Upper lobe of left lung (tissue), 6 donors: Measurements from ENCODE around the gene XIRP1. TPM values are rescaled to one million over a fixed set of nuclear protein-coding genes. Genes with fewer than 3 reads are reported as not detected.

ENCODE experiments used
- ATAC-seq, 2 donors: fragments of 200-7000 bp; cut with Tn5 transposase; one replicate each; pipeline ENCODE4 v1.9.1; 2022; ENCODE audit warnings: mild to moderate bottlenecking in 2 of 2, moderate library complexity in 2 of 2; ENCODE audit not compliant: low FRiP score in 2 of 2
- DNase-seq, 2 donors: peaks; one replicate each; pipeline ENCODE4 v3.0.0-alpha.2; 2019 to 2020
- H3K27ac ChIP-seq, 4 donors: fragments of 200-600 bp; sonication (generic); one replicate each; pipeline ENCODE4 v1.5.1; 2016 to 2019
- H3K27me3 ChIP-seq, 4 donors: fragments of 200-600 bp; sonication (generic); one replicate each; pipeline ENCODE4 v1.5.1; 2017 to 2019
- H3K36me3 ChIP-seq, 4 donors: fragments of 200-600 bp; sonication (generic); one replicate each; pipeline ENCODE4 v1.5.1; 2016 to 2019
- H3K4me1 ChIP-seq, 4 donors: fragments of 200-600 bp; sonication (generic); one replicate each; pipeline ENCODE4 v1.5.1; 2018 to 2019
- H3K4me3 ChIP-seq, 4 donors: fragments of 200-600 bp; sonication (generic); one replicate each; pipeline ENCODE4 v1.5.1; 2017 to 2019; ENCODE audit warnings: mild to moderate bottlenecking in 2 of 4, moderate library complexity in 1 of 4
- H3K9me3 ChIP-seq, 4 donors: fragments of 200-600 bp; sonication (generic); one replicate each; pipeline ENCODE4 v1.5.1; 2018 to 2019
- EP300 ChIP-seq, 4 donors: sonication (generic); formaldehyde crosslinking; IDR thresholded peaks; one replicate each; pipeline ENCODE4 v1.5.1; 2017; ENCODE audit warnings: antibody characterized with exemption in 4 of 4, control low read depth in 2 of 4
- POLR2A ChIP-seq, 4 donors: fragments of 450-650 bp; IDR thresholded peaks; one replicate each; pipeline ENCODE4 v1.5.1; 2016 to 2017; ENCODE audit warnings: antibody characterized with exemption in 4 of 4, mild to moderate bottlenecking in 2 of 4
- POLR2AphosphoS5 ChIP-seq, 2 donors: sonication (generic); formaldehyde crosslinking; IDR thresholded peaks; one replicate each; pipeline ENCODE4 v1.5.1; 2017; ENCODE audit warnings: antibody characterized with exemption in 2 of 2
- WGBS, 2 donors: methylation state at CpG; one replicate each; pipeline ENCODE4 v1.1.5; 2017 to 2018; 5-methylcytosine and 5-hydroxymethylcytosine counted together
- total RNA-seq, 6 donors: library from RNA; depleted of rRNA in 4 of 6; stranded (reverse); fragments of >200 nt in 4 of 6; gene quantifications; one replicate each; pipeline versions ENCODE4 v1.1.0 to v1.2.1, GENCODE V29; 2016 to 2021
- TF ChIP-seq, protein P1 (sequence below), 6 experiments: fragments of 450-650 bp in 4 of 6; fragments of 200-600 bp in 2 of 6; sonication (generic) in 2 of 6; IDR thresholded peaks; one replicate each; pipeline ENCODE4 v1.5.1; 2016 to 2019; ENCODE audit warnings: antibody characterized with exemption in 6 of 6
- donor health status: DM: no; HTN: no; CAD: no; lungs with moderate emphysema.
- donor health status: DM: no; HTN: yes; CAD: no; lungs with severe emphysema.

Gene XIRP1, protein sequence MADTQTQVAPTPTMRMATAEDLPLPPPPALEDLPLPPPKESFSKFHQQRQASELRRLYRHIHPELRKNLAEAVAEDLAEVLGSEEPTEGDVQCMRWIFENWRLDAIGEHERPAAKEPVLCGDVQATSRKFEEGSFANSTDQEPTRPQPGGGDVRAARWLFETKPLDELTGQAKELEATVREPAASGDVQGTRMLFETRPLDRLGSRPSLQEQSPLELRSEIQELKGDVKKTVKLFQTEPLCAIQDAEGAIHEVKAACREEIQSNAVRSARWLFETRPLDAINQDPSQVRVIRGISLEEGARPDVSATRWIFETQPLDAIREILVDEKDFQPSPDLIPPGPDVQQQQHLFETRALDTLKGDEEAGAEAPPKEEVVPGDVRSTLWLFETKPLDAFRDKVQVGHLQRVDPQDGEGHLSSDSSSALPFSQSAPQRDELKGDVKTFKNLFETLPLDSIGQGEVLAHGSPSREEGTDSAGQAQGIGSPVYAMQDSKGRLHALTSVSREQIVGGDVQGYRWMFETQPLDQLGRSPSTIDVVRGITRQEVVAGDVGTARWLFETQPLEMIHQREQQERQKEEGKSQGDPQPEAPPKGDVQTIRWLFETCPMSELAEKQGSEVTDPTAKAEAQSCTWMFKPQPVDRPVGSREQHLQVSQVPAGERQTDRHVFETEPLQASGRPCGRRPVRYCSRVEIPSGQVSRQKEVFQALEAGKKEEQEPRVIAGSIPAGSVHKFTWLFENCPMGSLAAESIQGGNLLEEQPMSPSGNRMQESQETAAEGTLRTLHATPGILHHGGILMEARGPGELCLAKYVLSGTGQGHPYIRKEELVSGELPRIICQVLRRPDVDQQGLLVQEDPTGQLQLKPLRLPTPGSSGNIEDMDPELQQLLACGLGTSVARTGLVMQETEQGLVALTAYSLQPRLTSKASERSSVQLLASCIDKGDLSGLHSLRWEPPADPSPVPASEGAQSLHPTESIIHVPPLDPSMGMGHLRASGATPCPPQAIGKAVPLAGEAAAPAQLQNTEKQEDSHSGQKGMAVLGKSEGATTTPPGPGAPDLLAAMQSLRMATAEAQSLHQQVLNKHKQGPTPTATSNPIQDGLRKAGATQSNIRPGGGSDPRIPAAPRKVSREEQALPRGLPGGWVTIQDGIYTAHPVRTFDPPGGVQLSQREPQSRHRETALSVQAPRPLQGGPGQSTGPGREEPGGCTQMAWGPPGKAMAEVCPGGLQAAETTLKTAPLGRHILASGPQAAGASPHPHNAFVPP (N-terminal part only)
- total RNA-seq = 1 to 10 TPM in 1 of 6 donors, under 1 TPM in 2, not detected in 3; 0.07 to 1.2 (median 0.10) TPM

GRCh38 chr3:39192490-39193092 lies at the start of gene XIRP1:
TSS of gene XIRP1 (minus strand) at chr3:39192595. CDS start at chr3:39189445, 3,150 bp downstream.
- WGBS, 2 donors = 83 to 85% methylated on average over 8 to 9 of the region's 9 CpGs
- Histone ChIP-seq H3K27me3 (no peaks in the 10 kb centered on the region), H3K27ac (no peak within 1 kb of the TSS), H3K9me3 (no peaks in the 10 kb centered on the region), H3K4me1 (peaks cover 4 to 9% (median 7%) of the 10 kb centered on the region in 4 donors), H3K4me3 (no peak within 1 kb of the TSS), H3K36me3 (no peaks in the 10 kb centered on the region)
- ATAC-seq = no peak
- TF ChIP-seq POLR2A (IDR thresholded peaks at IDR 0.05) = no peak
- TF ChIP-seq, protein P1, sequence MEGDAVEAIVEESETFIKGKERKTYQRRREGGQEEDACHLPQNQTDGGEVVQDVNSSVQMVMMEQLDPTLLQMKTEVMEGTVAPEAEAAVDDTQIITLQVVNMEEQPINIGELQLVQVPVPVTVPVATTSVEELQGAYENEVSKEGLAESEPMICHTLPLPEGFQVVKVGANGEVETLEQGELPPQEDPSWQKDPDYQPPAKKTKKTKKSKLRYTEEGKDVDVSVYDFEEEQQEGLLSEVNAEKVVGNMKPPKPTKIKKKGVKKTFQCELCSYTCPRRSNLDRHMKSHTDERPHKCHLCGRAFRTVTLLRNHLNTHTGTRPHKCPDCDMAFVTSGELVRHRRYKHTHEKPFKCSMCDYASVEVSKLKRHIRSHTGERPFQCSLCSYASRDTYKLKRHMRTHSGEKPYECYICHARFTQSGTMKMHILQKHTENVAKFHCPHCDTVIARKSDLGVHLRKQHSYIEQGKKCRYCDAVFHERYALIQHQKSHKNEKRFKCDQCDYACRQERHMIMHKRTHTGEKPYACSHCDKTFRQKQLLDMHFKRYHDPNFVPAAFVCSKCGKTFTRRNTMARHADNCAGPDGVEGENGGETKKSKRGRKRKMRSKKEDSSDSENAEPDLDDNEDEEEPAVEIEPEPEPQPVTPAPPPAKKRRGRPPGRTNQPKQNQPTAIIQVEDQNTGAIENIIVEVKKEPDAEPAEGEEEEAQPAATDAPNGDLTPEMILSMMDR (IDR thresholded peaks at IDR 0.05) = no peak
- no peak for TF ChIP-seq POLR2AphosphoS5 (IDR thresholded peaks at IDR 0.05)
- no peak for DNase-seq

- no peaks in the 10 kb centered on the region for H3K36me3 ChIP-seq
- ATAC-seq = no peak
These were observed 49.2 kb upstream of the XIRP1 start for GRCh38 chr3:39241561-39241960.

DNA sequence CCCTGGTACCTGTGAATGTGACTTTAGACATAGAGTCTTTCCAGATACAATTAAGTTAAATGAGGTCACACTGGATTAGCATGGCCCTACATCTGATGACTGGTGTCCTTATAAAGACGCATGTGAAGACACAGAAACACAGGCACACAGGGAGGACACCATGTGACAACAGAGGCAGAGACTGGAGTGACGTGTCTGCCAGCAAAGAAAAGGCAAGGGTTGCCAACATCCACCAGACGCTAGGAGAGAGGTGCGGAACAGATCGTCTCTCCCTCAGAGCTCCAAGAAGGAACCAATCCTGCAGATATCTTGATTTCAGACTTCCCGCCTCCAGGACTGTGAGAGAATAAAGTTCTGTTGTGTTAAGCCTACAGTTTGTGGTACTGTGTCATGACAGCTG lies 44.6 kb upstream of the XIRP1 start:
- ATAC-seq (no peak), DNase-seq (no peak)
- no peak overlapping the region for H3K27ac ChIP-seq
- TF ChIP-seq EP300 (IDR thresholded peaks at IDR 0.05) (no peak), POLR2A (IDR thresholded peaks at IDR 0.05) (no peak), POLR2AphosphoS5 (IDR thresholded peaks at IDR 0.05) (no peak)
- TF ChIP-seq, protein P1 (IDR thresholded peaks at IDR 0.05) = no peak
- H3K9me3 ChIP-seq = no peaks in the 10 kb centered on the region
- H3K4me1 ChIP-seq = no peaks in the 10 kb centered on the region
- no peak overlapping the region for H3K4me3 ChIP-seq
- 75 to 82% methylated on average over 6 of the region's 6 CpGs for WGBS, 2 donors
- no peaks in the 10 kb centered on the region for H3K27me3 ChIP-seq
- no peaks in the 10 kb centered on the region for H3K36me3 ChIP-seq

More at GRCh38 chr3:39241561-39241960, 49.2 kb upstream of the XIRP1 start:
- no peaks in the 10 kb centered on the region for H3K27me3 ChIP-seq
- DNase-seq = no peak
- H3K27ac ChIP-seq = no peak overlapping the region
- no peak overlapping the region for H3K4me3 ChIP-seq
- H3K9me3 ChIP-seq = no peaks in the 10 kb centered on the region
- no peaks in the 10 kb centered on the region for H3K4me1 ChIP-seq
- TF ChIP-seq POLR2AphosphoS5 (IDR thresholded peaks at IDR 0.05) = no peak
- TF ChIP-seq EP300 (IDR thresholded peaks at IDR 0.05) = no peak

GRCh38 chr3:39234651-39235050 lies 42.3 kb upstream of the XIRP1 start:
- TF ChIP-seq EP300 (IDR thresholded peaks at IDR 0.05) (no peak), POLR2A (IDR thresholded peaks at IDR 0.05) (no peak), POLR2AphosphoS5 (IDR thresholded peaks at IDR 0.05) (no peak)
- TF ChIP-seq, protein P1 (IDR thresholded peaks at IDR 0.05) = no peak
- Histone ChIP-seq H3K4me1 (no peaks in the 10 kb centered on the region), H3K36me3 (no peaks in the 10 kb centered on the region), H3K4me3 (no peak overlapping the region), H3K27ac (no peak overlapping the region), H3K9me3 (no peaks in the 10 kb centered on the region), H3K27me3 (no peaks in the 10 kb centered on the region)
- ATAC-seq (no peak), DNase-seq (no peak)
- 43 to 50% methylated on average over 2 of the region's 2 CpGs for WGBS, 2 donors
